HepG2 (cell line): ENCODE data around the gene KIF26B. TPM values are rescaled to one million over a fixed set of nuclear protein-coding genes. Genes with fewer than 3 reads are reported as not detected.

Experiments used
- ATF6 ChIP-seq: sonication (generic); formaldehyde crosslinking; conservative IDR thresholded peaks from 2 replicates; pipeline ENCODE4 v1.4.0; 2020; ENCODE audit warnings: missing genetic modification reagents
- FOSL2 ChIP-seq: sonication (generic); formaldehyde crosslinking; IDR thresholded peaks from 2 replicates; pipeline ENCODE4 v1.4.0; 2020; ENCODE audit warnings: missing genetic modification reagents
- GTF3A ChIP-seq: sonication (generic); formaldehyde crosslinking; conservative IDR thresholded peaks from 2 replicates; pipeline ENCODE4 v1.4.0; 2020; ENCODE audit warnings: mild to moderate bottlenecking, missing genetic modification reagents
- HOXA5 ChIP-seq: sonication (generic); formaldehyde crosslinking; IDR thresholded peaks from 2 replicates; pipeline ENCODE4 v1.4.0; 2020; ENCODE audit warnings: missing genetic modification reagents
- HOXD1 ChIP-seq: sonication (generic); formaldehyde crosslinking; IDR thresholded peaks from 2 replicates; pipeline ENCODE4 v1.5.0; 2020; ENCODE audit warnings: missing genetic modification reagents
- MIER2 ChIP-seq: IDR thresholded peaks from 2 replicates; pipeline ENCODE4 v1.6.1; 2016; ENCODE audit warnings: missing biosample characterization, missing genetic modification reagents
- NAIF1 ChIP-seq: sonication (generic); formaldehyde crosslinking; IDR thresholded peaks from 2 replicates; pipeline ENCODE4 v1.5.0; 2020; ENCODE audit warnings: mild to moderate bottlenecking, missing genetic modification reagents, borderline replicate concordance
- NFE2L2 ChIP-seq: fragments of 150-350 bp; IDR thresholded peaks from 2 replicates; pipeline ENCODE4 v1.6.1; 2014; ENCODE audit warnings: low read length
- PREB ChIP-seq: sonication (generic); formaldehyde crosslinking; IDR thresholded peaks from 2 replicates; pipeline ENCODE4 v1.4.0; 2020; ENCODE audit warnings: missing genetic modification reagents
- TEF ChIP-seq: sonication (generic); formaldehyde crosslinking; IDR thresholded peaks from 2 replicates; pipeline ENCODE4 v1.5.0; 2020; ENCODE audit warnings: missing genetic modification reagents
- ZBTB21 ChIP-seq: sonication (generic); formaldehyde crosslinking; IDR thresholded peaks from 2 replicates; pipeline ENCODE4 v1.4.0; 2020; ENCODE audit warnings: missing genetic modification reagents
- ZBTB33 ChIP-seq: sonication (generic); formaldehyde crosslinking; IDR thresholded peaks from 2 replicates; pipeline ENCODE4 v1.4.0; 2020; ENCODE audit warnings: missing genetic modification reagents
- ZEB1 ChIP-seq: IDR thresholded peaks from 2 replicates; pipeline ENCODE4 v1.6.1; 2012; ENCODE audit warnings: mild to moderate bottlenecking, low read depth, inconsistent platforms; ENCODE audit not compliant: insufficient replicate concordance
- ZFP62 ChIP-seq: sonication (generic); formaldehyde crosslinking; IDR thresholded peaks from 2 replicates; pipeline ENCODE4 v1.4.0; 2020; ENCODE audit warnings: missing genetic modification reagents
- ZNF142 ChIP-seq: sonication (generic); formaldehyde crosslinking; IDR thresholded peaks from 2 replicates; pipeline ENCODE4 v1.4.0; 2020; ENCODE audit warnings: missing genetic modification reagents
- ZNF354B ChIP-seq: sonication (generic); formaldehyde crosslinking; IDR thresholded peaks from 2 replicates; pipeline ENCODE4 v1.8.0; 2022; ENCODE audit warnings: mild to moderate bottlenecking, missing genetic modification reagents
- ZNF432 ChIP-seq: sonication (generic); formaldehyde crosslinking; IDR thresholded peaks from 2 replicates; pipeline ENCODE4 v1.5.0; 2020; ENCODE audit warnings: missing genetic modification reagents, mild to moderate bottlenecking, borderline replicate concordance
- ZNF749 ChIP-seq: sonication (generic); formaldehyde crosslinking; IDR thresholded peaks from 2 replicates; pipeline ENCODE4 v1.8.0; 2022; ENCODE audit warnings: mild to moderate bottlenecking, missing genetic modification reagents, moderate library complexity, borderline replicate concordance
- ZNF790 ChIP-seq: sonication (generic); formaldehyde crosslinking; IDR thresholded peaks from 2 replicates; pipeline ENCODE4 v1.8.0; 2022; ENCODE audit warnings: missing genetic modification reagents, mild to moderate bottlenecking, borderline replicate concordance
- polyA plus RNA-seq, 8 experiments: library from polyadenylated mRNA; depleted of rRNA in 3 of 8; stranded (reverse) in 7 of 8; unstranded in 1 of 8; fragments of >200 nt; fragmentation: Illumina TruSeq in 4 of 8; extraction: Trizol in 4 of 8; gene quantifications; 2 replicates each; pipeline versions ENCODE4 v1.2.1 to v1.2.3, GENCODE V29; 2011 to 2016; ENCODE audit warnings: low read depth in 4 of 8, missing spikeins in 1 of 8, mixed read lengths in 1 of 8; ENCODE audit not compliant: insufficient read depth in 1 of 8
- total RNA-seq, 5 experiments: library from RNA; depleted of rRNA; stranded (reverse); fragments of >200 nt; fragmentation: Illumina TruSeq; extraction: Trizol; gene quantifications; 2 replicates each; pipeline ENCODE4 v1.2.3, GENCODE V29; 2016; ENCODE audit warnings: low read depth in 1 of 5

Gene KIF26B
- total and polyA plus RNA-seq, 2 of the 13 experiments (the other 11 are each of a cell fraction or from before 2014, with no cell fraction given), result 0.08 to 0.09 TPM

- TF ChIP-seq FOSL2 (CRISPR knock-in tag) (no peak), NFE2L2 (no peak), ZNF354B (no peak), ZBTB33 (no peak), GTF3A (CRISPR knock-in tag) (no peak), TEF (CRISPR knock-in tag) (no peak), HOXA5 (CRISPR knock-in tag) (no peak), ZNF432 (CRISPR knock-in tag) (no peak), ZNF142 (no peak), MIER2 (CRISPR knock-in tag) (no peak), HOXD1 (CRISPR knock-in tag) (no peak), ZEB1 (no peak), ZNF749 (CRISPR knock-in tag) (no peak), PREB (CRISPR knock-in tag) (no peak), ZBTB21 (no peak), ATF6 (CRISPR knock-in tag) (no peak), NAIF1 (CRISPR knock-in tag) (no peak), ZNF790 (CRISPR knock-in tag) (no peak), ZFP62 (no peak)
Observed at GRCh38 chr1:245156041-245156735, 1.4 kb downstream of the KIF26B start (continued).
